HG03159 (cell line): ENCODE measurements around the gene ETFRF1.
A peak's percentile ranks its signal among the peaks of the same experiment; 100 is the strongest.

ENCODE experiments used
- ATAC-seq: cut with Tn5 transposase; IDR thresholded peaks from one replicate; pipeline ENCODE4 v1.9.1; 2021; ENCODE audit warnings: mild to moderate bottlenecking, moderate library complexity; ENCODE audit not compliant: unreplicated experiment

Gene ETFRF1

GRCh38 chr12:25195056-25195971, at the start of gene ETFRF1, which contains the start of gene DNAI7:
Gene ETFRF1, plus strand, starts transcription at chr12:25195237. Its CDS starts 8,720 bp downstream, at chr12:25203957.
Gene DNAI7, minus strand, starts transcription at chr12:25195160. Its CDS starts 82 bp downstream, at chr12:25195078.
- peak; percentile 94 for ATAC-seq

GRCh38 chr12:25146686-25147085, 48.4 kb upstream of the ETFRF1 start:
- ATAC-seq, result no peak

GRCh38 chr12:25151476-25151875, 43.6 kb upstream of the ETFRF1 start:
- no peak for ATAC-seq

GRCh38 chr12:25152055-25152454, 43.0 kb upstream of the ETFRF1 start:
- no peak for ATAC-seq

GRCh38 chr12:25155022-25155576, 39.9 kb upstream of the ETFRF1 start:
- peak; percentile 54 for ATAC-seq

GRCh38 chr12:25156061-25156460, 39.0 kb upstream of the ETFRF1 start:
- ATAC-seq, result no peak

- no peak for ATAC-seq
Observed at GRCh38 chr12:25162866-25163265, 32.2 kb upstream of the ETFRF1 start.

GRCh38 chr12:25182765-25183164, 12.3 kb upstream of the ETFRF1 start:
- ATAC-seq, result no peak

GRCh38 chr12:25184132-25184531, 10.9 kb upstream of the ETFRF1 start:
- ATAC-seq, result no peak

- ATAC-seq, result peak; percentile 50
Observed at GRCh38 chr12:25186038-25186787, 8.8 kb upstream of the ETFRF1 start.

GRCh38 chr12:25186788-25187402, 8.1 kb upstream of the ETFRF1 start:
- ATAC-seq, result peak; percentile 84

- ATAC-seq, result no peak
Observed at GRCh38 chr12:25187781-25188180, 7.3 kb upstream of the ETFRF1 start.

GRCh38 chr12:25189656-25190055, 5.4 kb upstream of the ETFRF1 start:
- no peak for ATAC-seq

GRCh38 chr12:25190793-25191192, 4.2 kb upstream of the ETFRF1 start:
- no peak for ATAC-seq

- no peak for ATAC-seq
Observed at GRCh38 chr12:25194214-25194613, 823 bp upstream of the ETFRF1 start.

GRCh38 chr12:25194722-25195055, 348 bp upstream of the ETFRF1 start:
- no peak for ATAC-seq

- no peak for ATAC-seq
Observed at GRCh38 chr12:25197608-25198007, 2.6 kb downstream of the ETFRF1 start.

- ATAC-seq, result no peak
Observed at GRCh38 chr12:25200703-25201102, 5.7 kb downstream of the ETFRF1 start.

GRCh38 chr12:25202137-25202536, 7.1 kb downstream of the ETFRF1 start:
- no peak for ATAC-seq

- no peak for ATAC-seq
Observed at GRCh38 chr12:25207411-25207810, 12.4 kb downstream of the ETFRF1 start.

GRCh38 chr12:25207846-25208245, 12.8 kb downstream of the ETFRF1 start:
- no peak for ATAC-seq
